ENCODE data around the gene UACA. TPM values are rescaled to one million over a fixed set of nuclear protein-coding genes. Genes with fewer than 3 reads are reported as not detected.

Gene UACA
- total RNA-seq, 1 experiment from 2014 or later: 38.0 TPM

DNA sequence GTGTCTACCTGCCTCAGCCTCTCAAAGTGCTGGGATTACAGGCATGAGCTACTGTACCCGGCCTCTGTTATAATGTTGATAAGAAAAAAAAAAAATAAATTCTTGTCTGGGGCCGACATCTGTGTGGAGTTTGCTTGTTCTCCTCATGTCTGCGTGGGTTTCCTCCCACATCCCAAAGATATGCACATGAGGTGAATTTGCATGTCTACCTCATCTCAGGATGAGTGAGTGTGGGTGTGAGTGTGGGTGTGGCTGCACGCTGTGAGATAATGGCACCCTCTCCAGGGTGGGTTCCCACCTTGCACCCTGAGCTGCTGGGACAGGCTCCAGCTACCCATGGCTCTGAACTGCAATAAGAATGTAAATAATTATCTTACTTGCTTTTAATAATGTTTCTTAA, 25.9 kb upstream of the UACA start:
- DNase-seq: no peak
- Histone ChIP-seq H3K79me1 (ENCODE audit: insufficient read depth, low read depth, low read length, poor library complexity, severe bottlenecking) (no peaks in the 10 kb centered on the region), H3K79me2 (ENCODE audit: insufficient read depth, low read length) (no peaks in the 10 kb centered on the region), H2BK12ac (ENCODE audit: insufficient read length, low read depth, low read length) (no peak overlapping the region), H2AFZ (ENCODE audit: low read length) (no peak overlapping the region), H3K18ac (ENCODE audit: insufficient read length, low read depth, low read length) (no peak overlapping the region), H3K9ac (ENCODE audit: extremely low read depth, insufficient read length, low read length) (no peak overlapping the region), H2BK20ac (ENCODE audit: low read depth, low read length, poor library complexity, severe bottlenecking) (no peak overlapping the region), H3K23me2 (ENCODE audit: insufficient read length, low read depth, low read length, poor library complexity, severe bottlenecking) (no peaks in the 10 kb centered on the region), H3K4me2 (ENCODE audit: insufficient read depth, insufficient read length, low read length) (no peak overlapping the region), H4K91ac (ENCODE audit: insufficient read length, low read depth, low read length) (no peak overlapping the region), H3K56ac (ENCODE audit: insufficient read length, low read depth, low read length) (no peak overlapping the region), H3K14ac (ENCODE audit: insufficient read depth, low read length) (no peak overlapping the region), H2AK5ac (ENCODE audit: insufficient read length, low read length) (no peak overlapping the region), H4K20me1 (ENCODE audit: control insufficient read depth, insufficient read depth, insufficient read length) (no peaks in the 10 kb centered on the region), H3K9me3 (ENCODE audit: control insufficient read depth, low read depth, low read length) (no peaks in the 10 kb centered on the region), H4K8ac (replicated peaks; ENCODE audit: insufficient read length, low read depth, low read length) (no peak overlapping the region), H3K27me3 (ENCODE audit: insufficient read depth, low read length) (no peaks in the 10 kb centered on the region), H4K5ac (ENCODE audit: insufficient read length, low read depth, low read length) (no peak overlapping the region), H3K4ac (ENCODE audit: low read depth, low read length) (no peak overlapping the region), H2BK15ac (ENCODE audit: low read depth, low read length) (no peak overlapping the region), H2BK5ac (ENCODE audit: insufficient read length, low read length) (no peak overlapping the region), H3T11ph (ENCODE audit: low read length) (no peak overlapping the region), H3K23ac (ENCODE audit: insufficient read length, low read depth, low read length) (no peak overlapping the region), H3K27ac (ENCODE audit: insufficient read length, low read depth, low read length) (no peak overlapping the region), H3K4me1 (ENCODE audit: insufficient read depth, low read length) (peaks cover 2% of the 10 kb centered on the region; the same call in 1 of the 2 replicates), H2BK120ac (ENCODE audit: low read depth, low read length, poor library complexity, severe bottlenecking) (no peak overlapping the region)
- Mint-ChIP-seq H3K4me3 (no peak overlapping the region), H3K27ac (no peak overlapping the region), H3K4me1 (peaks cover 3 to 14% of the 10 kb centered on the region in 2 experiments; a peak in 2 of 4 replicates), H3K36me3 (ENCODE audit: insufficient read depth in 1 of 3, low read depth in 3 of 3) (no peaks in the 10 kb centered on the region), H3K27me3 (ENCODE audit: low read depth) (peaks cover 4% of the 10 kb centered on the region; the same call in 1 of the 2 replicates), H3K9me3 (no peaks in the 10 kb centered on the region)
- WGBS (ENCODE audit: extremely low coverage, insufficient read length, low lambda C conversion rate): no CpG with 5 or more reads among the region's 4 CpGs
- TF ChIP-seq, protein P1, sequence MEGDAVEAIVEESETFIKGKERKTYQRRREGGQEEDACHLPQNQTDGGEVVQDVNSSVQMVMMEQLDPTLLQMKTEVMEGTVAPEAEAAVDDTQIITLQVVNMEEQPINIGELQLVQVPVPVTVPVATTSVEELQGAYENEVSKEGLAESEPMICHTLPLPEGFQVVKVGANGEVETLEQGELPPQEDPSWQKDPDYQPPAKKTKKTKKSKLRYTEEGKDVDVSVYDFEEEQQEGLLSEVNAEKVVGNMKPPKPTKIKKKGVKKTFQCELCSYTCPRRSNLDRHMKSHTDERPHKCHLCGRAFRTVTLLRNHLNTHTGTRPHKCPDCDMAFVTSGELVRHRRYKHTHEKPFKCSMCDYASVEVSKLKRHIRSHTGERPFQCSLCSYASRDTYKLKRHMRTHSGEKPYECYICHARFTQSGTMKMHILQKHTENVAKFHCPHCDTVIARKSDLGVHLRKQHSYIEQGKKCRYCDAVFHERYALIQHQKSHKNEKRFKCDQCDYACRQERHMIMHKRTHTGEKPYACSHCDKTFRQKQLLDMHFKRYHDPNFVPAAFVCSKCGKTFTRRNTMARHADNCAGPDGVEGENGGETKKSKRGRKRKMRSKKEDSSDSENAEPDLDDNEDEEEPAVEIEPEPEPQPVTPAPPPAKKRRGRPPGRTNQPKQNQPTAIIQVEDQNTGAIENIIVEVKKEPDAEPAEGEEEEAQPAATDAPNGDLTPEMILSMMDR (conservative IDR thresholded peaks at IDR 0.05): no peak

Data from H9 (cell line).